Trophoblast cell (in vitro differentiated cells and primary cell): ENCODE measurements around the gene CLN5.

Source experiments
- DNase-seq, 2 donors: peaks; one replicate each; pipeline ENCODE4 v3.0.0-alpha.2; 2016
- H2AFZ ChIP-seq: 2 replicates; pipeline ENCODE4 v1.6.1; 2013; ENCODE audit warnings: low read length, moderate library complexity, mild to moderate bottlenecking; ENCODE audit not compliant: insufficient read depth, poor library complexity
- H2AK5ac ChIP-seq: 2 replicates; pipeline ENCODE4 v1.6.1; 2013; ENCODE audit warnings: mild to moderate bottlenecking, low read length
- H2BK120ac ChIP-seq: 2 replicates; pipeline ENCODE4 v1.6.1; 2013; ENCODE audit warnings: low read length, mild to moderate bottlenecking, moderate library complexity; ENCODE audit not compliant: insufficient read depth, poor library complexity
- H2BK12ac ChIP-seq: 2 replicates; pipeline ENCODE4 v1.6.1; 2013; ENCODE audit warnings: mild to moderate bottlenecking, low read length, moderate library complexity
- H2BK5ac ChIP-seq: 2 replicates; pipeline ENCODE4 v1.6.1; 2013; ENCODE audit warnings: low read length, low read depth, moderate library complexity, mild to moderate bottlenecking; ENCODE audit not compliant: poor library complexity
- H3K14ac ChIP-seq: 2 replicates; pipeline ENCODE4 v1.6.1; 2013; ENCODE audit warnings: mild to moderate bottlenecking, low read length
- H3K18ac ChIP-seq: 2 replicates; pipeline ENCODE4 v1.6.1; 2013; ENCODE audit warnings: mild to moderate bottlenecking, low read length
- H3K23ac ChIP-seq: 2 replicates; pipeline ENCODE4 v1.6.1; 2013; ENCODE audit warnings: low read length
- H3K27ac ChIP-seq: 2 replicates; pipeline ENCODE4 v1.5.1; 2013; ENCODE audit warnings: low read depth, mild to moderate bottlenecking, inconsistent platforms, low read length, moderate library complexity
- H3K27me3 ChIP-seq: 2 replicates; pipeline ENCODE4 v1.6.1; 2013; ENCODE audit warnings: inconsistent platforms, mild to moderate bottlenecking, low read length, moderate library complexity; ENCODE audit not compliant: insufficient read depth
- H3K36me3 ChIP-seq, 2 experiments: 1 replicate in 1 of 2; 2 replicates in 1 of 2; pipeline ENCODE4 v1.6.1; 2013; ENCODE audit warnings: low read length in 2 of 2, mild to moderate bottlenecking in 2 of 2, moderate library complexity in 1 of 2; ENCODE audit not compliant: insufficient read depth in 2 of 2, control insufficient read depth in 1 of 2
- H3K4ac ChIP-seq: 2 replicates; pipeline ENCODE4 v1.6.1; 2013; ENCODE audit warnings: low read depth, mild to moderate bottlenecking, low read length, moderate library complexity
- H3K4me1 ChIP-seq, 2 experiments: 1 replicate in 1 of 2; 2 replicates in 1 of 2; pipeline ENCODE4 v1.6.1; 2013; ENCODE audit warnings: low read length in 2 of 2, mild to moderate bottlenecking in 2 of 2, moderate library complexity in 1 of 2; ENCODE audit not compliant: insufficient read depth in 2 of 2, control insufficient read depth in 1 of 2
- H3K4me2 ChIP-seq: 2 replicates; pipeline ENCODE4 v1.6.1; 2013; ENCODE audit warnings: inconsistent platforms, mild to moderate bottlenecking, low read length, moderate library complexity
- H3K4me3 ChIP-seq: 2 replicates; pipeline ENCODE4 v1.5.1; 2013; ENCODE audit warnings: mild to moderate bottlenecking, low read depth, low read length, inconsistent platforms
- H3K79me1 ChIP-seq: one replicate; pipeline ENCODE4 v1.6.1; 2013; ENCODE audit warnings: low read length
- H3K79me2 ChIP-seq: 2 replicates; pipeline ENCODE4 v1.6.1; 2013; ENCODE audit warnings: low read length, mild to moderate bottlenecking; ENCODE audit not compliant: control insufficient read depth, insufficient read depth, poor library complexity
- H3K9ac ChIP-seq: 2 replicates; pipeline ENCODE4 v1.6.1; 2013; ENCODE audit warnings: mild to moderate bottlenecking, low read length
- H3K9me3 ChIP-seq: 2 replicates; pipeline ENCODE4 v1.6.1; 2013; ENCODE audit warnings: low read depth, mild to moderate bottlenecking, control low read depth, inconsistent platforms, low read length; ENCODE audit not compliant: insufficient read depth
- H4K12ac ChIP-seq: 2 replicates; pipeline ENCODE4 v1.6.1; 2013; ENCODE audit warnings: low read depth, mild to moderate bottlenecking, low read length, moderate library complexity
- H4K8ac ChIP-seq: 2 replicates; pipeline ENCODE4 v1.6.1; 2013; ENCODE audit warnings: low read depth, mild to moderate bottlenecking, low read length, moderate library complexity
- H4K91ac ChIP-seq: one replicate; pipeline ENCODE4 v1.6.1; 2013; ENCODE audit warnings: low read depth, mild to moderate bottlenecking, low read length, moderate library complexity
- WGBS: extraction: QIAGEN DNeasy Blood & Tissue Kit; methylation state at CpG from one replicate; pipeline ENCODE4 v1.1.7; 2013; ENCODE audit warnings: missing lambda C conversion rate; ENCODE audit not compliant: insufficient read length, insufficient coverage; ENCODE audit errors: extremely low coverage; 5-methylcytosine and 5-hydroxymethylcytosine counted together

Gene CLN5

DNA sequence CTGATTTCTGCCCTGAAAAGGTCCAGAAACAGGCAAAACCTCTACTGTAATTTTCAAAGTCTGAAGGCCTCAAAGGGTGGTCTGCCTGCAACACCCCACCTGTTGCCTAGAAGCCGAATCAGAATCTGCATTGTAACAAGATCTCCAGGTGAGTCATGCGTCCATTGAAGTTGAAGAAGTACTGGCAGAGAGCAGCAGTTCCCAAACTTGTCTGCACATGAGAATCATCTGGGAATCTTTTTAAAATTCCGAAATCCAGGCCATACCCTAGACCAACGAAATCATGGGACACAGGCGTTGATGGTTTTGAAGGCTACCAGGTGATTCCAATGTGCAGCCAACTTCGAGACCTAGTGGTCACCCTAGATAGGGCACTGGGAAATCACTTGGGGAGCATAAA, 16.0 kb upstream of the CLN5 start:
- no peak overlapping the region for H3K4me3 ChIP-seq
- H2BK12ac ChIP-seq: no peak overlapping the region
- H3K27me3 ChIP-seq: no peaks in the 10 kb centered on the region
- H2BK120ac ChIP-seq: no peak overlapping the region
- no peak overlapping the region for H3K14ac ChIP-seq
- H3K79me1 ChIP-seq: peaks cover 9% of the 10 kb centered on the region
- H4K8ac ChIP-seq: no peak overlapping the region
- no peak overlapping the region for H2BK5ac ChIP-seq
- H3K79me2 ChIP-seq: peaks cover 2% of the 10 kb centered on the region
- no peak overlapping the region for H3K23ac ChIP-seq
- H3K9me3 ChIP-seq: no peaks in the 10 kb centered on the region
- no peak overlapping the region for H4K12ac ChIP-seq
- no peak overlapping the region for H2AFZ ChIP-seq
- no peak overlapping the region for H3K9ac ChIP-seq
- no peak overlapping the region for H4K91ac ChIP-seq
- H2AK5ac ChIP-seq: no peak overlapping the region
- WGBS: no CpG with 5 or more reads among the region's 6 CpGs
- peaks cover 3 to 16% of the 10 kb centered on the region in 2 experiments for H3K4me1 ChIP-seq
- H3K18ac ChIP-seq: no peak overlapping the region
- H3K36me3 ChIP-seq: peaks cover 0 to 2% of the 10 kb centered on the region in 2 experiments
- H3K27ac ChIP-seq: no peak overlapping the region
- no peak overlapping the region for H3K4me2 ChIP-seq
- peak in 1 of 2 donors; percentile 28 for DNase-seq
- no peak overlapping the region for H3K4ac ChIP-seq

DNA sequence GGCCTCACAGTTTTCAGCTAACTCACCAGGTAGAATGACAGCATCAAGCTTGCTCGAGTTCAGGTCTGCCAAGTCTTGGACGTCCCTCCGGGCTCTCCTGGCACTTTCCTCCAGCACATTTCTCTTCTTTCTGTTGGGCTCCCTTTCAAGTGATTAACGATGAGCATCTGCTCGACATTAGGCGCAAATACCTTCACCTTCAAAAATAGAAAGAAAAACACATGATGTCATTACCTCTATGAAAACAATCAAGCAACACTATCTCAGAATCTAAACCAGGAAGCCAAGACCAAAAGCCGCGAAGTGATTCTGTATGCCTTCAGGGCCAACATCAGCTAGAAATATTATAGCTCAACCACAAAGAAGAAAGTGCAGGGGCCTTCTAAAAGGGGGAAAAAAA, 15.4 kb upstream of the CLN5 start:
- no peak overlapping the region for H2BK5ac ChIP-seq
- no peak overlapping the region for H4K8ac ChIP-seq
- H3K79me1 ChIP-seq: peaks cover 9% of the 10 kb centered on the region
- no peak overlapping the region for H2AK5ac ChIP-seq
- H2AFZ ChIP-seq: no peak overlapping the region
- peaks cover 0 to 2% of the 10 kb centered on the region in 2 experiments for H3K36me3 ChIP-seq
- no peak overlapping the region for H4K12ac ChIP-seq
- no peak overlapping the region for H4K91ac ChIP-seq
- peaks cover 2% of the 10 kb centered on the region for H3K79me2 ChIP-seq
- no peak overlapping the region for H2BK120ac ChIP-seq
- WGBS: no CpG with 5 or more reads among the region's 8 CpGs
- H3K4me3 ChIP-seq: no peak overlapping the region
- no peak overlapping the region for H3K9ac ChIP-seq
- H3K9me3 ChIP-seq: no peaks in the 10 kb centered on the region
- no peak overlapping the region for H3K27ac ChIP-seq
- H3K4ac ChIP-seq: no peak overlapping the region
- no peak overlapping the region for H3K18ac ChIP-seq
- no peak overlapping the region for H3K4me2 ChIP-seq
- H3K27me3 ChIP-seq: no peaks in the 10 kb centered on the region
- no peak overlapping the region for H3K23ac ChIP-seq
- H3K14ac ChIP-seq: no peak overlapping the region
- H3K4me1 ChIP-seq: peaks cover 3 to 16% of the 10 kb centered on the region in 2 experiments
- no peak overlapping the region for H2BK12ac ChIP-seq
- peak; percentile 50 to 69 for DNase-seq

DNA sequence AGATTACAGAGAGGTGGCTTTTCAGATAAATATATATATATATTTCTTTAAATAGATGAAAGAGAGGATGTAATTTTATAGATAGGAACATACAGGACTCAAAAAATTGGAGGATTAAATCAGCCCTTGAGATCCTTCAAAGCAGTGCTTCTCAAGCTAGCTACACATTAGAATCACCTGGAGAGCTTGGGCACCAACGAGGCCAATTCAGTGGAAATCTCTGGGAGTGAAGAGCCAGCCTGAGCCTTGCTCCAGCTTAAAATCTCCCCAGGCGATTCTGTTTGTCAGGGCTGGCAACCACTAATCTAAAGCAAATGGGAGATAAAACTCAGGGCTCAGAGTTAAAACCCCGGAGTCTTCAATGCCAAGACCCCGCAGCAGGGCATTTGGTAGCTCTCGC, 15.0 kb upstream of the CLN5 start:
- no peak for DNase-seq
- no peaks in the 10 kb centered on the region for H3K27me3 ChIP-seq
- peaks cover 3 to 16% of the 10 kb centered on the region in 2 experiments for H3K4me1 ChIP-seq
- no peak overlapping the region for H3K18ac ChIP-seq
- peak overlapping the region; percentile 44 for H4K91ac ChIP-seq
- H3K14ac ChIP-seq: peak overlapping the region; percentile 22
- H3K79me2 ChIP-seq: peaks cover 2% of the 10 kb centered on the region
- peaks cover 0 to 2% of the 10 kb centered on the region in 2 experiments for H3K36me3 ChIP-seq
- no peak overlapping the region for H2BK5ac ChIP-seq
- H3K27ac ChIP-seq: no peak overlapping the region
- H3K9me3 ChIP-seq: no peaks in the 10 kb centered on the region
- no peak overlapping the region for H3K4ac ChIP-seq
- no peak overlapping the region for H2AFZ ChIP-seq
- H4K12ac ChIP-seq: no peak overlapping the region
- no peak overlapping the region for H3K23ac ChIP-seq
- peak overlapping the region; percentile 35 for H2BK12ac ChIP-seq
- H3K4me3 ChIP-seq: no peak overlapping the region
- peaks cover 9% of the 10 kb centered on the region for H3K79me1 ChIP-seq
- no peak overlapping the region for H3K9ac ChIP-seq
- WGBS: no CpG with 5 or more reads among the region's 5 CpGs
- H4K8ac ChIP-seq: no peak overlapping the region
- no peak overlapping the region for H3K4me2 ChIP-seq
- H2AK5ac ChIP-seq: no peak overlapping the region
- H2BK120ac ChIP-seq: no peak overlapping the region

DNA sequence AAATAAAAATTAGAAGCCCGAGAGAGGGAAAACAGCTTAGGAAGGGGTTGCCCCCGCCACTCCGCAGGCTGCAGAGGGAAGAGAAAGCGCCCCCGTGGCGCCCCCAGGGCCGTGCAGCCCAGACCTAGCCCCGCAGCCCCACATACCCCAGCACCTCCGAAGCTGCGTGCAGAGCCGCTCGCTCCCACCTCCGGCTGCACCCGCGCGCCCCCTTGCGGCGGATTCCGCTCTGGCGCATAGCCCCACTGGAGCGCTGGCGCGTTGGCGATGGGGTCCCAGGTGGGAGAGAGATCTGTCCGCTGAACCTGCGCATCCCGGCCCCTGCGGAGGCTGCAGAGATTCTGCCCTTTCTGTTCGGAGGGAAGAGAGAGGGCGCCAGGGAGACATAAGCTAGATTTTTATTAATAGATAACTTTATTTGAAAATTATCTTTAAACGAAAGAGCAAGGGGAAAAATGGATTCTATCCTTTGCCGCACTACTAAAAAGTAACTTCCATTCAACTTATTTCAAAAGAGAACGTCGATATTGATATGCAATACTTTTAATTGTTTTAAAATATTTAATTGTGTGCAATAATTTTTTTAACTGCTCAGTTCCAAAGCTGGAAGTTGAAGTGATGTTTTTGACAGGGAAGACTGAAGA, 11.7 kb upstream of the CLN5 start:
- H2BK5ac ChIP-seq: no peak overlapping the region
- no peak overlapping the region for H3K4me3 ChIP-seq
- no CpG with 5 or more reads among the region's 34 CpGs for WGBS
- no peak overlapping the region for H4K12ac ChIP-seq
- no peak overlapping the region for H2AK5ac ChIP-seq
- peak; percentile 66 to 84 for DNase-seq
- peaks cover 0 to 2% of the 10 kb centered on the region in 2 experiments for H3K36me3 ChIP-seq
- peaks cover 2% of the 10 kb centered on the region for H3K79me2 ChIP-seq
- no peaks in the 10 kb centered on the region for H3K27me3 ChIP-seq
- H4K91ac ChIP-seq: peak overlapping the region; percentile 59
- no peak overlapping the region for H3K4ac ChIP-seq
- H3K18ac ChIP-seq: no peak overlapping the region
- H3K4me1 ChIP-seq: peaks cover 0 to 8% of the 10 kb centered on the region in 2 experiments
- H3K27ac ChIP-seq: no peak overlapping the region
- peak overlapping the region; percentile 43 for H3K4me2 ChIP-seq
- H3K79me1 ChIP-seq: peaks cover 2% of the 10 kb centered on the region
- no peak overlapping the region for H4K8ac ChIP-seq
- no peak overlapping the region for H2BK12ac ChIP-seq
- no peak overlapping the region for H3K14ac ChIP-seq
- H2BK120ac ChIP-seq: no peak overlapping the region
- no peak overlapping the region for H3K23ac ChIP-seq
- H2AFZ ChIP-seq: peak overlapping the region; percentile 25
- H3K9ac ChIP-seq: no peak overlapping the region
- H3K9me3 ChIP-seq: no peaks in the 10 kb centered on the region
